ENCODE results near the gene BLOC1S3.

The BLOC1S3 gene

DNA sequence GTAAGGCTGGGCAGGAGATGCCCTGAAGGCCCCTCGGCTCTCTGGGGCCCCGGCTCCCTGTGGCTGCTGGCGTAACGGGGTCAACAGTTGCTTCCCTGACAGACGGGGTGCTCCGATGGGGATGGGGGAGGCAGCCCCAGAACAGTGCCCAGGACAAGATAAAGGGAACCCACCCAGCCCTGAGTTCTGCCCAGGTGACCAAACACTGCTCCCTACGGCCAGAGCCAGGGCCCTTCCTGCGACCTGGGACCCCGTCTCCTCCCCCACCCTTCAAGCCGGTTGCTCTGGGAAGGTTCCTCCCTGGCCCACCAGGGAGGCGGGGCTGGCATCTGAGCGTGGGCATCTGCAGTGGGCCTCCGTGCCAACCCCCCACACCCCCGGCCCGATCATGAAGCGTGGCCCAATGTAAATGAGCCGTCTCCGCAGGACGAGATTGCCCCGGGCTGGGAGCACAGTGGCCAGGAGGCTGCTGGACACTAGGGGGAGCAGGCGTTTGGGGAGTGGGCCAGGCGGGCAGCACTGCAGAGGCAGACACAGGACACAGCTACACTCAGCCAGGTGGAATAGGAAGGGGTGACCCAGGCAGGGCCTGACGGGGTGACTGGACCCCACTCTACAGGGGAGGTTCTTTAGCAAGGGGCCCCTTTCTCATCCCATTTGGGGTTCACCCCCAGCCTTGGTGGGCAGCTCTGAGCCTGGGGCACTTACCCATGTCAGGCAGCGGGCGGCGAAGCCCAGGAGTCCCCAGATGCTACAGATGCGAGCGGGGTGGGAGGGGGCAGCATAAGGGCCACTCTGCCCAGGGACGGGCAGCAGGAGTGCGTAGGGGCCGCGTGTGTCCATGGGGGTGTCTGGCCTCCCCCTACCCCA is 16.6 kb upstream of the BLOC1S3 start:
- no peak overlapping the region for H3K4me3 ChIP-seq (ENCODE audit: control insufficient read depth, low read depth, low read length)
- TF ChIP-seq, protein P1, sequence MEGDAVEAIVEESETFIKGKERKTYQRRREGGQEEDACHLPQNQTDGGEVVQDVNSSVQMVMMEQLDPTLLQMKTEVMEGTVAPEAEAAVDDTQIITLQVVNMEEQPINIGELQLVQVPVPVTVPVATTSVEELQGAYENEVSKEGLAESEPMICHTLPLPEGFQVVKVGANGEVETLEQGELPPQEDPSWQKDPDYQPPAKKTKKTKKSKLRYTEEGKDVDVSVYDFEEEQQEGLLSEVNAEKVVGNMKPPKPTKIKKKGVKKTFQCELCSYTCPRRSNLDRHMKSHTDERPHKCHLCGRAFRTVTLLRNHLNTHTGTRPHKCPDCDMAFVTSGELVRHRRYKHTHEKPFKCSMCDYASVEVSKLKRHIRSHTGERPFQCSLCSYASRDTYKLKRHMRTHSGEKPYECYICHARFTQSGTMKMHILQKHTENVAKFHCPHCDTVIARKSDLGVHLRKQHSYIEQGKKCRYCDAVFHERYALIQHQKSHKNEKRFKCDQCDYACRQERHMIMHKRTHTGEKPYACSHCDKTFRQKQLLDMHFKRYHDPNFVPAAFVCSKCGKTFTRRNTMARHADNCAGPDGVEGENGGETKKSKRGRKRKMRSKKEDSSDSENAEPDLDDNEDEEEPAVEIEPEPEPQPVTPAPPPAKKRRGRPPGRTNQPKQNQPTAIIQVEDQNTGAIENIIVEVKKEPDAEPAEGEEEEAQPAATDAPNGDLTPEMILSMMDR (IDR thresholded peaks at IDR 0.05; ENCODE audit: control insufficient read depth, insufficient read depth, low read depth, low read length, missing control alignments) = peak; percentile 86
- no peak for DNase-seq (ENCODE audit: low read depth)

- TF ChIP-seq, protein P1 (IDR thresholded peaks at IDR 0.05; ENCODE audit: control insufficient read depth, insufficient read depth, low read depth, low read length, missing control alignments) = no peak
- H3K4me3 ChIP-seq (ENCODE audit: control insufficient read depth, low read depth, low read length) = no peak overlapping the region
- no peak for DNase-seq (ENCODE audit: low read depth)
These were observed 15.9 kb upstream of the BLOC1S3 start for GRCh38 chr19:45162608-45163143.

DNA sequence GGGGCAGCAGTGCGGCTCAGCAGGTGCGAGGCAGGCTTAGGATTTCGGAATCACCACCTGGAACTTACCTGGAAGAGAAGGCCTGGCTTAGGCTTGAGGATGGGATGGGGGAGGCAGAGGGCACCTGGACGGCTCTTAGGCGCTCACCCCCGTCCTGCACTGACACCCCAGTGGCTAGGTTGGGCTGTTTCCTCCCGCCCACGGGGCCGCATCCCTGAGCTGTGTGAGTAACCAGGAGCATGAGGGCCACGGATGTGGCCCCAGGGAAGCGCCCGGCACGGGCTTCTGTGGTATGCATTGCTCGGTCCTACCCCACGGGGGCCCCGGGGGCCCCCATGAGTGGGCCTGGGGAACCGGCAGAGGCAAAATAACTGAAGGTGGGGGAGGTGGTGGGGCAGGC is 15.4 kb upstream of the BLOC1S3 start:
- DNase-seq (ENCODE audit: low read depth) = no peak
- no peak overlapping the region for H3K4me3 ChIP-seq (ENCODE audit: control insufficient read depth, low read depth, low read length)
- TF ChIP-seq, protein P1 (IDR thresholded peaks at IDR 0.05; ENCODE audit: control insufficient read depth, insufficient read depth, low read depth, low read length, missing control alignments) = no peak

DNA sequence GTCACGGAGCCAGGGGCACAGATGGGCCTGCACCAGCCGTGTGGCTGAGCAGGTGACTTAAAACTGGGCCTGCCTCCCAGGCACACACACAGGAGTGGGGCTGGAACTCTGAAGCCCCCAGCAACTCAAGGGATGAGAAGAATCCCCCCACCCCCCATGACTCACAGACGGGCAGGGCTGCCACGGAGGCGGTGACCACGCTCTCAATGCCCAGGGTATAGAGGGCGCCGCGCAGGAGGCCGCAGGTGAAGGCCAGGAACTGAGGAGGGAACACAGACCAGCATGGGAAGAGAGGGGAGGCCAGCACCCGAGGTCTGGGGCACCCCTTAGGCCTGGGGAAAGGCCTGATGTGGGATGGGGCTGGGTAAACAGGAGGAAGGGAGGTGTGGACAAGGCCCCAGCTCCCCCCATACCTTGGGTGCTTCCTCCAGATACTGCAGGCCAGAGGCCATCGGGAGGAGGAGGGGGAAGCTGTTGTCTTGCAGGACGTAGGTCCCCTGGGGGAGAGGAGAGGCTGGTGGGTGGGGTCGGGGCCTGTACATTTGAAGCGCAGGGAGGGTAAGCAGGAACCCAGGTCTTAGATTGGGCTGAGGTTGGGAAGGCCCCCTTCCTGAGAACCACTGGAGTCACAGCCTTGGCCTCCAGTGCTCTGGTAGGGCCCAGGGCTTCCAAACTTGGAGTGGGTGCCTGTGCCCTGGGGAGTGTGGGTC is 14.7 kb upstream of the BLOC1S3 start:
- DNase-seq (ENCODE audit: low read depth) = no peak
- TF ChIP-seq, protein P1 (IDR thresholded peaks at IDR 0.05; ENCODE audit: control insufficient read depth, insufficient read depth, low read depth, low read length, missing control alignments) = no peak
- no peak overlapping the region for H3K4me3 ChIP-seq (ENCODE audit: control insufficient read depth, low read depth, low read length)

DNA sequence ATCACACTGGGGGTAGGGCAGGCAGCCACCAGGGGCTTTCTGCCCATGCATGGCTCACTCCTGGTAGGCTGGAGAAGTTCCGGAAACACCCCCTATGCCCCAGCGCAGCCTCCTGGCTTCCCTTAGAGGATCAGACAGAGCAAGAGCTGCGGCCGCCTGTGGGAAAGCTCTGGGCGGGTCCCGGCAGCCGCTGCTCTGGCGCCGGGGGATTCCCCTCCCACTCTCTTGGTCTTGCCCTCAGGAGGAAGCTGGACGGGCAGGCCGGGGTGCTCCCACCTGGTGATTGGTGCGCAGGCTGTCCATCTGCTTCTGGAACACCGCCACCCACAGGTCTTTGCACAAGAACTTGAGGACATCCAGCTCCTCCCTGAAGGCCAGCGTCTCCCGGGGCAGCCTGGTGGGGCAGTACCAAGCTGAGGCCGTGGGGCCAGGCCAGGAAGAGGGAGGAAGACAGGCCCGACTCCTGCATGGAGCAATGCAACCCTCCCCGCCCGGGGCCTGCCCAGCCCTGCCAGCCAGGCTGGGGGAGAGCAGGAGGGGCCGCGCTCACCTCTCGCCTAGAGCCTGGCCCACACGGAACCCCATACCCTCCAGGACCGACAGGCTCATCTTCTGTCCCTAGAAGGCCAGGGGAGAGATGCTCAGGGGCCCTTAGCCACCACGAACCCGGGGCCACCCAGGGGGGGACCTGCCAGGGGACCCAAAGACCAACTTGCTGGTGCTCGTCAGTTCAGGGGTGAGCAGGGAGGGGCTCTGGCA is 13.8 kb upstream of the BLOC1S3 start:
- H3K4me3 ChIP-seq (ENCODE audit: control insufficient read depth, low read depth, low read length) = no peak overlapping the region
- TF ChIP-seq, protein P1 (IDR thresholded peaks at IDR 0.05; ENCODE audit: control insufficient read depth, insufficient read depth, low read depth, low read length, missing control alignments) = peak; percentile 21
- DNase-seq (ENCODE audit: low read depth) = no peak

DNA sequence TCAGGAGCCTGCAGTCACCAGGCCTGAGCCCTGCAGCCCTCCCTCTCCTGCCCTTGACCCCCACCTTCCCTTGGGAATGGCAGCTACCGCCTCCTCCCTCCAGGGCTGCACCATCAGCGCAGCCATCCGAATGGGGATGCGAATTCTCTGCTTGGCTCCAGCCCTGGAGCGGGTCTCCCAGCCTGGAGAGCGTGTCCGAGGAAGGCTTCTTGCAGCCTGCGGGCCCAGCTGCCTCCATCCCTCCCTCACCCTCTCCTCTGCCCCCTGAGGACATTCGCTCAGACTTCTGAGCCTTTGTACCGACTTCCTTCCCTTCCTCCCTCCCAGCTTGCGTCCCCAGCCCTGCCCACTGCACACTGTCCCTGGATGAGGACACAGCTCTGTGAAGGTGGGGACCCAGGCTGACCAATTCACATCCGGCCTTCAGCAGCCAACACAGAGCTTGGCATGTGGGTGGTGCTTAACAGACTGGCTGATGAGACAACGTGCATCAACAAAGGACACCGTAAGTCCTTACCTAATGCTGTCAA is 11.8 kb upstream of the BLOC1S3 start:
- no peak for DNase-seq (ENCODE audit: low read depth)
- H3K4me3 ChIP-seq (ENCODE audit: control insufficient read depth, low read depth, low read length) = no peak overlapping the region
- TF ChIP-seq, protein P1 (IDR thresholded peaks at IDR 0.05; ENCODE audit: control insufficient read depth, insufficient read depth, low read depth, low read length, missing control alignments) = no peak
